Activated CD4-positive, alpha-beta T cell treated with anti-CD3 and anti-CD28 coated beads, Interleukin-2, amount 50 U/mL, for 24 hours (primary cell): ENCODE results near the gene MTERF1.

ENCODE experiments used
- DNase-seq, 2 donors: peaks; one replicate each; pipeline ENCODE4 v3.0.0-alpha.2; 2020; ENCODE audit warnings: low read depth in 1 of 2, low spot score in 1 of 2

MTERF1 gene

GRCh38 chr7:91835826-91836368, 44.6 kb downstream of the MTERF1 start:
- DNase-seq: no peak

- DNase-seq: no peak
These were observed 45.2 kb downstream of the MTERF1 start for GRCh38 chr7:91835091-91835825.

GRCh38 chr7:91832493-91833045, 47.9 kb downstream of the MTERF1 start:
- DNase-seq: no peak

GRCh38 chr7:91827169-91827568, 53.3 kb downstream of the MTERF1 start:
- DNase-seq: no peak

- no peak for DNase-seq
These were observed 54.1 kb downstream of the MTERF1 start for GRCh38 chr7:91826377-91826776.

- DNase-seq: no peak
These were observed 56.3 kb downstream of the MTERF1 start for GRCh38 chr7:91824201-91824600.
